HepG2 (cell line): ENCODE measurements around the gene ATP10D. TPM values are rescaled to one million over a fixed set of nuclear protein-coding genes. Genes with fewer than 3 reads are reported as not detected.

ENCODE experiments used
- CHD4 ChIP-seq: fragments of 200-600 bp; sonication (generic); IDR thresholded peaks from 2 replicates; pipeline ENCODE4 v1.7.0; 2017; ENCODE audit warnings: mild to moderate bottlenecking, low read length, borderline replicate concordance
- ETS1 ChIP-seq: sonication (generic); formaldehyde crosslinking; IDR thresholded peaks from 2 replicates; pipeline ENCODE4 v1.4.0; 2020; ENCODE audit warnings: missing genetic modification reagents
- FOXP4 ChIP-seq: sonication (generic); formaldehyde crosslinking; IDR thresholded peaks from 2 replicates; pipeline ENCODE4 v1.4.0; 2020; ENCODE audit warnings: missing genetic modification reagents
- GMEB1 ChIP-seq: sonication (generic); formaldehyde crosslinking; IDR thresholded peaks from 2 replicates; pipeline ENCODE4 v1.5.1; 2020; ENCODE audit warnings: missing genetic modification reagents, mild to moderate bottlenecking, borderline replicate concordance
- JUND ChIP-seq: sonication (generic); formaldehyde crosslinking; IDR thresholded peaks from 2 replicates; pipeline ENCODE4 v1.8.0; 2022; ENCODE audit warnings: mild to moderate bottlenecking, missing genetic modification reagents
- RAD21 ChIP-seq: fragments of 450-650 bp; formaldehyde crosslinking; IDR thresholded peaks from 2 replicates; pipeline ENCODE4 v1.5.0; 2020; ENCODE audit warnings: mild to moderate bottlenecking
- RORA ChIP-seq: sonication (generic); formaldehyde crosslinking; IDR thresholded peaks from 2 replicates; pipeline ENCODE4 v1.5.0; 2020; ENCODE audit warnings: mild to moderate bottlenecking, missing genetic modification reagents, moderate library complexity
- SIN3A ChIP-seq: IDR thresholded peaks from 2 replicates; pipeline ENCODE4 v1.6.1; 2011; ENCODE audit warnings: low read depth, mild to moderate bottlenecking, control low read depth, low read length, borderline replicate concordance
- THRA ChIP-seq: sonication (generic); formaldehyde crosslinking; IDR thresholded peaks from 2 replicates; pipeline ENCODE4 v1.4.0; 2020; ENCODE audit warnings: missing genetic modification reagents, borderline replicate concordance
- ZNF274 ChIP-seq: sonication (generic); formaldehyde crosslinking; IDR thresholded peaks from 2 replicates; pipeline ENCODE4 v1.5.1; 2020; ENCODE audit warnings: mild to moderate bottlenecking, missing genetic modification reagents
- ZNF280D ChIP-seq: sonication (generic); formaldehyde crosslinking; IDR thresholded peaks from 2 replicates; pipeline ENCODE4 v1.5.1; 2020; ENCODE audit warnings: mild to moderate bottlenecking, missing genetic modification reagents
- ZNF367 ChIP-seq: sonication (generic); formaldehyde crosslinking; IDR thresholded peaks from 2 replicates; pipeline ENCODE4 v1.4.0; 2020; ENCODE audit warnings: missing genetic modification reagents, borderline replicate concordance
- ZNF382 ChIP-seq: sonication (generic); formaldehyde crosslinking; IDR thresholded peaks from 2 replicates; pipeline ENCODE4 v1.5.0; 2020; ENCODE audit warnings: missing genetic modification reagents, mild to moderate bottlenecking, borderline replicate concordance
- ZNF510 ChIP-seq: sonication (generic); formaldehyde crosslinking; IDR thresholded peaks from 2 replicates; pipeline ENCODE4 v1.4.0; 2020; ENCODE audit warnings: low read depth, mild to moderate bottlenecking, missing genetic modification reagents
- ZNF577 ChIP-seq: sonication (generic); formaldehyde crosslinking; IDR thresholded peaks from 2 replicates; pipeline ENCODE4 v1.4.0; 2020; ENCODE audit warnings: mild to moderate bottlenecking, low read depth, missing genetic modification reagents, borderline replicate concordance
- ZNF672 ChIP-seq: sonication (generic); formaldehyde crosslinking; IDR thresholded peaks from 2 replicates; pipeline ENCODE4 v1.8.1; 2022; ENCODE audit warnings: missing genetic modification reagents
- ZXDC ChIP-seq: sonication (generic); formaldehyde crosslinking; IDR thresholded peaks from 2 replicates; pipeline ENCODE4 v1.5.0; 2020; ENCODE audit warnings: mild to moderate bottlenecking, missing genetic modification reagents
- polyA plus RNA-seq, 8 experiments: library from polyadenylated mRNA; depleted of rRNA in 3 of 8; stranded (reverse) in 7 of 8; unstranded in 1 of 8; fragments of >200 nt; fragmentation: Illumina TruSeq in 4 of 8; extraction: Trizol in 4 of 8; gene quantifications; 2 replicates each; pipeline versions ENCODE4 v1.2.1 to v1.2.3, GENCODE V29; 2011 to 2016; ENCODE audit warnings: low read depth in 4 of 8, missing spikeins in 1 of 8, mixed read lengths in 1 of 8; ENCODE audit not compliant: insufficient read depth in 1 of 8
- total RNA-seq, 5 experiments: library from RNA; depleted of rRNA; stranded (reverse); fragments of >200 nt; fragmentation: Illumina TruSeq; extraction: Trizol; gene quantifications; 2 replicates each; pipeline ENCODE4 v1.2.3, GENCODE V29; 2016; ENCODE audit warnings: low read depth in 1 of 5

Gene ATP10D
- total and polyA plus RNA-seq, 2 of the 13 experiments (the other 11 are each of a cell fraction or from before 2014, with no cell fraction given): 2.2 to 9.8 TPM

- TF ChIP-seq ZNF280D (CRISPR knock-in tag): no peak
- no peak for TF ChIP-seq ZNF577 (CRISPR knock-in tag)
- no peak for TF ChIP-seq RAD21 (CRISPR knock-in tag)
- no peak for TF ChIP-seq ZNF367 (CRISPR knock-in tag)
- no peak for TF ChIP-seq ZNF510 (CRISPR knock-in tag)
- no peak for TF ChIP-seq CHD4
- TF ChIP-seq THRA (CRISPR knock-in tag): peak; percentile 43
- no peak for TF ChIP-seq ZNF672 (CRISPR knock-in tag)
- no peak for TF ChIP-seq ZNF382 (CRISPR knock-in tag)
- no peak for TF ChIP-seq RORA
- TF ChIP-seq SIN3A: no peak
- no peak for TF ChIP-seq JUND (CRISPR knock-in tag)
- TF ChIP-seq ETS1 (CRISPR knock-in tag): no peak
- TF ChIP-seq GMEB1: no peak
- no peak for TF ChIP-seq ZNF274 (CRISPR knock-in tag)
- TF ChIP-seq FOXP4: peak; percentile 40; the same call in 1 of the 2 replicates
- TF ChIP-seq ZXDC (CRISPR knock-in tag): no peak
Measured at GRCh38 chr4:47485047-47485692, at the start of gene ATP10D (continued).
